Stimulated activated CD8-positive, alpha-beta memory T cell treated with anti-CD3 and anti-CD28 coated beads, Interleukin-7, amount 100 ng/mL, for 4 hours (primary cell): ENCODE results near the gene NUP210L.
"Not testable (repeated sequence)": the region's sequence is repeated elsewhere in the genome, so short reads cannot be mapped to it uniquely, and the experiment has no call there.

Experiments
- DNase-seq, 2 donors: peaks; one replicate each; pipeline ENCODE4 v3.0.0-alpha.2; 2020; ENCODE audit warnings: low read depth in 2 of 2

Gene NUP210L

DNA sequence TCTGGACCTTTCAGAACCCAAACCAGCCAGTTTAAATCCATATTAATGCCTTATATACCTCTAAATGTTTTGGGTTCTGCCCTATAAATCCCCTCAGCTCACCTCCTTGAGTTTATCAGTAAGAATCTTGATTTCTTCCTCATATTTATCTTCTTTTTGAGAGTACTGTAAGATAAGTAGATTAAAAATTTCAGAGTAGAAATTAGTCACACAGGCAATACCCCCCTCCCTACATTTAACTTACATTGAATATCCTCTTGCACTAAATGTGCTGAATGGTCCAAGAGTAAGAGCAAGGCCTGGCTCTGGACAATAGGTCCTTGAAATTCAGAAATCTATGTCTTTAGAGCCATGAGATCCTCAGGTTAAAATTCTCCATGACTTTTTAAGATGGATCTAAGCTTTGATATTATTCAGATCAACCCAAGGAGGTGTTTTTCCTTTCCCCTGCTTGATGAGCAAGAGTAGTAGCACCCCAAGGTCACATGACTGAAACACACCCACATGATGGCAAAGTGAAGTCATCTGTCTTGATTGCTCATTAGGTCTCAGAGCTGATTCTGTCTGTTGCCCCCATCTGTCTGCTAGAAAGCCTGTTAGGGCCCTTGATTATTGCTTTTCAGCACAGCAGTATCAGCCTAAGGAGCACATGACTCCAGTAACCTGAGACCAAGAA is 15.8 kb upstream of the NUP210L start:
- peak; percentile 37 to 55 for DNase-seq

- DNase-seq = no peak
These were observed 12.6 kb upstream of the NUP210L start for GRCh38 chr1:154167461-154167860.

DNA sequence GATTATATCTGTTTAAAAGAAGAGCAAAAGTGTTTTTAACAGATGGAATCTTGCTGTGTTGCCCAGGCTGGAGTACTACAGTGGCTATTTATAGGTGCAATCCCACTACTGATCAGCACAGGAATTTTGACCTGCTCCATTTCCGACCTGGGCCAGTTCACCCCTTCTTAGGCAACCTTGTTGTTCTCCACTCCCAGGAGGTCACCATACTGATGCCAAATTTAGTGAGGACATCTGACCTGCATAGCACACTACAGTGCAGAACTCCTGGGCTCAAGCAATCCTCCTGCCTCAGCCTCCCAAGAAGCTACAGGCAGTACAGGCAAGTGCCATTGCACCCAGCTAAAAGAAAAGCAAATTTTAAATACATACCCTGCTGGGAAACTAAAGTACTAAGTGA is 11.3 kb upstream of the NUP210L start:
- DNase-seq = no peak

DNA sequence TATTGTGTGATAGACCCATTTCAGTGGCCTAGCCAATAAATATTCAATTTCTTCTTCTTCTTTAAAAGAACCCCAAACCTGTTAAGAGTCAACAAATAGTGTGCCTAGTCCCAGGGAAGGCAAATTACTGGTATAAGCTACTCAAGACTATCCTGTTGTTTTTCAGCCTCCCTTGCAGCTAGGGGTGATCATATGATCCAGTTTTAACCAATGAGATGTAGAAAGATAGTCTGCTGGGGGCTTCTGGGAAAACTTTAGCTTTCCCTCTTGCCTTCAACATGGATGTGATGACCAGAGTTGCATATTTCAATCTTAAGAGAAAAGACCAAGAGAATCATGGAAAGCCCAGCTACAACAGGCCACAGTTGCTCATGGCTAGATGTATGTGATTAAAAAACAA is 4.7 kb upstream of the NUP210L start:
- DNase-seq = no peak

- DNase-seq = no peak
These were observed 3.6 kb upstream of the NUP210L start for GRCh38 chr1:154158307-154159125.

DNA sequence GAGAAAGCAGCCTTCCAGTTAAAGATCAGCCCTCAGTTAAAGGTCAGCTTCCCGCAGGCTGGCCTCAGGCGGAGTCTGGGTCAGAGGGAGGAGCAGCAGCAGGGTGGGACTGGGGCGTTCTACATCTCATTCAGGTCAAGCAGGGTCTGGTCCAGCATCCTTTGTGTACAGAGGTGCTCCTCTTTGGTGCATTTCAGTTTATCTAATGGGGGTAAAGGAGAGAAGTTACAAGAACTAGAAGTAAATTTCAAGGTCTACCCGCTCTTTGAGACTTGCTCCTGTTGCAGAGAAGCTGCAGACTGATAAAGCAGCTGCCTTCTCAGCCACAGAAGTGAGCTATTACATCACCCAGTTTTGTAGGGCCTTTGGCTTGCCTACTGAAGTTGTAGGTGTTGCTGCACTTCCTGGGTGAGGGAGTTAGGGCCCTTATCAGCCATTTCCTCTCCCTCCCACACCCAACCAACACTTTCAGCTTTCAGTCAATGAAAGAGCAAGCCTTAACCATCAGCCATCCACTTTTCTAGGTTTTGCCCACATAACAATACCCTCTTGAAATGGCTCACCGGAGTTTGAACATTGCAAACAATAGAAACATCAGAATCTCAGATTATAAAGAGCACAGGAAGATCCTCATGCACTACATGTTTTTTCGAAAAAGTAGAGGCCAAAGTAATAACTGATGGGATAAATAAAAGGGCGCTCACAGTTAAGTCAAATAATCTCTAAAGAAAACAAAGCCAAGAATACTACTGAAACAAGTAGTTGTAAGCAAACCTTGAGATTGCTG is 2.8 kb upstream of the NUP210L start:
- peak; percentile 60 to 65 for DNase-seq

DNA sequence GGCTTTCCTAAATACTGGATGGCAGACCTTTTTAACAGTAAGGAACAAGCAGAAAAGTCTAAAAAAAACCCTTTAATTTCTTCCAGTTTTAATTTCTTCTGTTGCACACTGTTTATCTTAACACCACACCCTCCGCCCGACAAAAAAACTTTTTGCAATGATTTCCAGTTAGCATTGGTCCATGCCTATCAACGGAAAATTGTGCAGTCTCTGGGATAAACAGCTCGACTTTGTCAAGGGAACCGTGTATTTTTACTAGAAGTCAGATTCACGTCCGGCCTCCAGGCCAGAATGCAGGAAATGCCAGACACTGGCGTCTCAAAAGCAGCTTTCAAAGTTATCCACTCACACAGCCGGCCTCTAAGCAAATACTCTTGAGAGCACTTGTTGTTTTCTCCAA is 378 bp upstream of the NUP210L start:
- DNase-seq = no peak

DNA sequence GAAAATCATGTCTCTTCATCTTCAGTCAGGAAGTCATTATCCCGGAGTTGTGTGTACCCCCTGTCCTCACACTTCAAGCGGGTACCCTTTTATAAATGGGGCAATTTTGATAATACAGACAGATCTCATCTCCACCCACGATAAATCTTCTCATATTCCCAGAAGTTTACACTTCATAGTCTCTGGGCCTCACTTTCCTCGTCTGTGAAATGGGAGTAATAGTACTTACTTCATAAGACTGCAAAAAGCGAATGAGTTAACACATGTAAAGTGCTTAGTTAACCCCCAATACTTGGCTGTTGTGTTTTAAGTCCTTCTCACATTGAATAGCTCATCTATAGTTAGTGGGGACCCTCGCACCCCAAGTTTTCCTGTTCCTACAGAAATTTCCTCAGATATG is 820 bp downstream of the NUP210L start:
- no peak for DNase-seq

DNA sequence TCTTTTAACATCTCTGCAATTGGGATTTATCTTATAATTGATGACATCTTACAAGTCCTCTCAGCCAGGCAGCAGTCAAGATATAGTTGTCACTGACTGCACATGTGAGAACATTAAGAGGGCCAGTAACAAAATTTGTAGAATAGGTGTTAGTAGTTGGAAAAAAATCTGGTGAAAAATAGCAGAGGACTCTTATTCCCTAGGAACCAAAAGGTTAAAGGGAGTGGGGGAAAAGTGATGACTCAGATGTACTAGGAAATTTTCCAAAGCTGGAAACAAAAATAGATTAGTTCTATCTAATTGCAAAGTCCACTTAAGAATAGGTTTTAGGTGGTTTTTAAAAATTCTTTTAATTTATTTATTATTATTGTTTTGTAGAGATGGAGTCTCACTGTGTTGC is 3.6 kb downstream of the NUP210L start:
- no peak for DNase-seq

GRCh38 chr1:154148807-154149206 is 6.1 kb downstream of the NUP210L start:
- no peak for DNase-seq

GRCh38 chr1:154147505-154147904 is 7.4 kb downstream of the NUP210L start:
- DNase-seq = not testable (repeated sequence)

- no peak for DNase-seq
These were observed 8.9 kb downstream of the NUP210L start for GRCh38 chr1:154145986-154146385.

DNA sequence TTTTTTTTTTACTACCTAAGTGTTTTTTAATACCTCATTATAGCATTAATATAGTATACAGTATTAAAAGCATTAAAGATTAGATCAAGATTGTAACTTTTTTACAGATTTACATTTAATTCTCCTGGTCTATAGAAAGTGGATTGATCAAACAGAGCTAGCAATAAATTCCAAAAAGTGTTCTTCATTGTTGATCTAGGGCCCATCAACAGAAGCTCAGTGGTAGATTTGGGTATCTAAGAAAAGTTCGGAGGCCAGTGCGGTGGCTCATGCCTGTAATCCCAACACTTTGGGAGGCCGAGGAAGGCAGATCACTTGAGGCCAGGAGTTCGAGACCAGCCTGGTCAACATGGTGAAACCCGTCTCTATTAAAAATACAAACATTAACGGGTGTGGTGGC is 12.5 kb downstream of the NUP210L start:
- no peak for DNase-seq

- DNase-seq = no peak
These were observed 13.6 kb downstream of the NUP210L start for GRCh38 chr1:154141240-154141639.

DNA sequence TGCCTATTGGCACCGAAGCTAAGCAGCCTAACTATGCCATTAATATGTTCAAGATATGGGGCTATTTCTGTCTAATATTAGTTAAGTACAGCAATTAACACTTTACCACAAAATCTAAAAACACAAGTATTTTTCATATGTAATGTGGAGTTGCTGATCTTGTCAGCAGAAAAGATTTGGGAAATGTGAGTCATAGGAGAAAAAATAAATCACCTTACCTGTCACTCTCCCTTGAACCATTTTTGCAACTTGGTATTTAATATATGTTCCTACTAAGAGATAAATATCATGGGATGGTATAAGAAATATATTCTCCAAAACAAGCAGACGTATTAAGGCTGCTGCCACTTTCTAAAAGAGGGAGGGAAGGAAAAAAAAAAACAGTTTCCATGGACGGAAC is 17.0 kb downstream of the NUP210L start:
- DNase-seq = no peak

DNA sequence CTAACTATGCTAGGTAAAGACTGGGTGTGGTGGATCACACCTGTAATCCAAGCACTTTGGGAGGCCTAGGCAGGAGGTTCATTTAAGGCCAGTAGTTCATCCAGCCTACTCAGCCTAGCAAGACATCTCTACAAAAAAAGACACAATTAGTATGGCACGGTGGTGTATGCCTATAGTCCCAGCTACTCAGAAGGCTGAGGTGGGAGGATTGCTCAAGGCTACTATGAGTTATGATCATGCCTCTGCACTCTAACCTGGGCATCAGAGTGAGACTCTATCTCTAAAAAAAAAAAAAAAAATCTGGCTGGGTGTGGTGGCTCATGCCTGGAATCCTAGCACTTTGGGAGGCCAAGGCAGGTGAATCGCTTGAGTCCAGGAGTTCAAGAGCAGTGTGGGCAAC is 21.6 kb downstream of the NUP210L start:
- DNase-seq = no peak

DNA sequence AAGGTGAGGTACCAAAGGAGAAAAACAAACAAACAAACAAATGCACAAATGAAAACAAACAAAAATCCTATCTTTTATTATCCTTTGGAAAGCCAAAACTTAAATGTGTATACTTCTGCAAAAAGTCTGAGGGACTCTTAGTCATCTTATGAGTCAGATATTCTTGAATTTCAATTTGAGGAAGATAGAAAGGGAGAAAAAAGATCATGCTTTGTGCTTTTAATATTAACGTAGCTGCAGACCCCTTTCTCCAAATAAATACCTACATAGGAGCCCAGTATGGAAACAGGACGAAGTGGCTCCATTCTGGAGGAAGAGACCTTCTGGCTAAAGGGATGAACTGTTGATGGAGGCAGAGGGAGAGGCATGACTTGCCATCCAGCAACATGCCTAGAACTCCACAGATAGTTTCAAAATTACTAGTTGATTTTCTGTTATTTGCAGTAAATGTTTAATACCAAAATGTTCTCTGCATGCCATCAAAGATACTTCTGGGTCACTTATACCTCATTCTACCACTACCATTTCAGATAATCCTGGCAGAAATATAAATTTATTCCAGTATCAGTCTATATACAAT is 25.4 kb downstream of the NUP210L start:
- DNase-seq = no peak

- not testable (repeated sequence) for DNase-seq
These were observed 31.7 kb downstream of the NUP210L start for GRCh38 chr1:154123205-154123604.

GRCh38 chr1:154117642-154118041 is 37.2 kb downstream of the NUP210L start:
- no peak for DNase-seq

GRCh38 chr1:154115180-154115579 is 39.7 kb downstream of the NUP210L start:
- DNase-seq = no peak

- no peak for DNase-seq
These were observed 50.3 kb downstream of the NUP210L start for GRCh38 chr1:154104433-154105082.

DNA sequence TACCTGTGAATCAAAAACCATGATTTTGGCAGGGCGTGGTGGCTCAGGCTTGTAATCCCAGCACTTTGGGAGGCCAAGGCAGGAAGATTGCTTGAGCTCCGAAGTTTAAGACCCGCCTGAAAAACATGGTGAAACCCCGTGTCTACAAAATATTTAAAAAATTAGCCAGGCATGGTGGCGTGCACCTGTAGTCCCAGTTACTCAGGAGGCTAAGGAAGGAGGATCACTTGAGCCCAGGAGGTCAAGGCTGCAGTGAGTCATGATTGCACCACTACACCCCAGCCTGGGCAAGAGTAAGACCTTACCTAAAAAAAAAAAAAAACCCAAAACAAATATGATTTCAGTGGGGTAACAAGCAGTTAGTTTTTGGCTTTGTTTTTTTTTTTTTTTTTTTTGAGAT is 54.7 kb downstream of the NUP210L start:
- DNase-seq = not testable (repeated sequence)
